Measurements from ENCODE around the gene RNF207.

GRCh38 chr1:6225651-6226050, 19.7 kb downstream of the RNF207 start:
- TF ChIP-seq EZH2phosphoT487 (IDR thresholded peaks at IDR 0.05; ENCODE audit: low read depth, severe bottlenecking, unreplicated experiment) (no peak), CTCF (IDR thresholded peaks at IDR 0.05; ENCODE audit: poor library complexity) (no peak), EZH2 (IDR thresholded peaks at IDR 0.05; ENCODE audit: borderline replicate concordance) (no peak)
